ENCODE measurements around the gene HTR6. TPM values are rescaled to one million over a fixed set of nuclear protein-coding genes. Genes with fewer than 3 reads are reported as not detected.

HTR6 gene
- total RNA-seq, result under 0.01 TPM in 1 of 2 replicates, not detected in the other

- H2AFZ ChIP-seq (ENCODE audit: low read length), result no peak within 1 kb of the TSS
- H3K4me2 ChIP-seq (ENCODE audit: insufficient read depth, low read length), result no peak within 1 kb of the TSS
Measured at GRCh38 chr1:19664453-19665185, at the start of gene HTR6. Gene HTR6, plus strand, starts transcription at chr1:19664875. Its CDS starts 879 bp downstream, at chr1:19665754.

GRCh38 chr1:19615438-19615837 lies 49.2 kb upstream of the HTR6 start:
- no peak for DNase-seq (ENCODE audit: insufficient read length, low spot score, missing footprints)
- H2AFZ ChIP-seq (ENCODE audit: low read length), result no peak overlapping the region
- peaks cover 8% of the 10 kb centered on the region for H4K20me1 ChIP-seq (ENCODE audit: insufficient read depth, low read length)
- H3K27ac ChIP-seq (ENCODE audit: low read depth, low read length), result no peak overlapping the region
- TF ChIP-seq CTCF (IDR thresholded peaks at IDR 0.05; ENCODE audit: extremely low read depth, low read depth, low read length), result no peak
- H3K79me2 ChIP-seq (ENCODE audit: insufficient read depth, low read length), result peaks cover 64% of the 10 kb centered on the region
- H3K27me3 ChIP-seq (ENCODE audit: insufficient read depth, low read length), result no peaks in the 10 kb centered on the region
- H3K4me3 ChIP-seq (ENCODE audit: insufficient read depth, low read length), result no peak overlapping the region
- H3K9me3 ChIP-seq (ENCODE audit: low read depth, low read length), result no peaks in the 10 kb centered on the region
- H3K4me2 ChIP-seq (ENCODE audit: insufficient read depth, low read length), result no peak overlapping the region
- H3K36me3 ChIP-seq (ENCODE audit: insufficient read depth, low read length), result no peaks in the 10 kb centered on the region
- H3K4me1 ChIP-seq (ENCODE audit: insufficient read depth, low read length), result peaks cover 34% of the 10 kb centered on the region

More at GRCh38 chr1:19664453-19665185, at the start of gene HTR6:
- peaks cover 3% of the 10 kb centered on the region for H4K20me1 ChIP-seq (ENCODE audit: insufficient read depth, low read length)
- no peak for TF ChIP-seq CTCF (IDR thresholded peaks at IDR 0.05; ENCODE audit: extremely low read depth, low read depth, low read length)
- H3K27ac ChIP-seq (ENCODE audit: low read depth, low read length), result no peak within 1 kb of the TSS
- H3K36me3 ChIP-seq (ENCODE audit: insufficient read depth, low read length), result no peaks in the 10 kb centered on the region
- H3K79me2 ChIP-seq (ENCODE audit: insufficient read depth, low read length), result no peaks in the 10 kb centered on the region
- H3K4me3 ChIP-seq (ENCODE audit: insufficient read depth, low read length), result peak within 1 kb of the TSS; percentile 29
- H3K27me3 ChIP-seq (ENCODE audit: insufficient read depth, low read length), result peaks cover 65% of the 10 kb centered on the region
- DNase-seq (ENCODE audit: insufficient read length, low spot score, missing footprints), result peak; percentile 95
- H3K9me3 ChIP-seq (ENCODE audit: low read depth, low read length), result no peaks in the 10 kb centered on the region
- peaks cover 2% of the 10 kb centered on the region for H3K4me1 ChIP-seq (ENCODE audit: insufficient read depth, low read length)

GRCh38 chr1:19616489-19616888 lies 48.2 kb upstream of the HTR6 start:
- no peak for TF ChIP-seq CTCF (IDR thresholded peaks at IDR 0.05; ENCODE audit: extremely low read depth, low read depth, low read length)
- Histone ChIP-seq H4K20me1 (ENCODE audit: insufficient read depth, low read length) (peaks cover 5% of the 10 kb centered on the region), H3K4me1 (ENCODE audit: insufficient read depth, low read length) (peaks cover 42% of the 10 kb centered on the region), H3K36me3 (ENCODE audit: insufficient read depth, low read length) (no peaks in the 10 kb centered on the region), H2AFZ (ENCODE audit: low read length) (no peak overlapping the region), H3K4me2 (ENCODE audit: insufficient read depth, low read length) (no peak overlapping the region), H3K79me2 (ENCODE audit: insufficient read depth, low read length) (peaks cover 56% of the 10 kb centered on the region), H3K9me3 (ENCODE audit: low read depth, low read length) (no peaks in the 10 kb centered on the region), H3K27ac (ENCODE audit: low read depth, low read length) (peak overlapping the region; percentile 1), H3K4me3 (ENCODE audit: insufficient read depth, low read length) (no peak overlapping the region), H3K27me3 (ENCODE audit: insufficient read depth, low read length) (no peaks in the 10 kb centered on the region)
- DNase-seq (ENCODE audit: insufficient read length, low spot score, missing footprints), result no peak

- DNase-seq (ENCODE audit: insufficient read length, low spot score, missing footprints), result no peak
- Histone ChIP-seq H3K4me3 (ENCODE audit: insufficient read depth, low read length) (no peak overlapping the region), H3K36me3 (ENCODE audit: insufficient read depth, low read length) (no peaks in the 10 kb centered on the region), H3K27ac (ENCODE audit: low read depth, low read length) (peak overlapping the region; percentile 5), H3K4me2 (ENCODE audit: insufficient read depth, low read length) (no peak overlapping the region), H3K79me2 (ENCODE audit: insufficient read depth, low read length) (peaks cover 52% of the 10 kb centered on the region), H2AFZ (ENCODE audit: low read length) (no peak overlapping the region), H3K4me1 (ENCODE audit: insufficient read depth, low read length) (peaks cover 51% of the 10 kb centered on the region), H4K20me1 (ENCODE audit: insufficient read depth, low read length) (peaks cover 8% of the 10 kb centered on the region), H3K27me3 (ENCODE audit: insufficient read depth, low read length) (no peaks in the 10 kb centered on the region), H3K9me3 (ENCODE audit: low read depth, low read length) (no peaks in the 10 kb centered on the region)
- TF ChIP-seq CTCF (IDR thresholded peaks at IDR 0.05; ENCODE audit: extremely low read depth, low read depth, low read length), result no peak
Measured at GRCh38 chr1:19617376-19617775, 47.3 kb upstream of the HTR6 start.

Data from osteoblast (primary cell).